AG10803 (cell line): ENCODE results near the gene KIAA1191.
"Not testable (repeated sequence)": the region's sequence is repeated elsewhere in the genome, so short reads cannot be mapped to it uniquely, and the experiment has no call there.

ENCODE experiments used
- DNase-seq: peaks from one replicate; pipeline ENCODE4 v3.0.0; 2010; ENCODE audit warnings: low read depth
- H3K4me3 ChIP-seq: 2 replicates; pipeline ENCODE4 v1.5.1; 2011; ENCODE audit warnings: mild to moderate bottlenecking, low read length, control low read depth
- CTCF ChIP-seq: conservative IDR thresholded peaks from 2 replicates; pipeline ENCODE4 v1.5.1; 2011; ENCODE audit warnings: mild to moderate bottlenecking, low read length, control low read depth, inconsistent platforms

KIAA1191 gene

GRCh38 chr5:176337913-176338312, 23.7 kb downstream of the KIAA1191 start:
- no peak overlapping the region for H3K4me3 ChIP-seq
- no peak for TF ChIP-seq CTCF
- DNase-seq = no peak

- DNase-seq = no peak
- no peak overlapping the region for H3K4me3 ChIP-seq
- no peak for TF ChIP-seq CTCF
These were observed 27.4 kb downstream of the KIAA1191 start for GRCh38 chr5:176334031-176334770.

GRCh38 chr5:176320577-176320976, 41.0 kb downstream of the KIAA1191 start:
- no peak for TF ChIP-seq CTCF
- H3K4me3 ChIP-seq = no peak overlapping the region

GRCh38 chr5:176319827-176320554, 41.6 kb downstream of the KIAA1191 start:
- H3K4me3 ChIP-seq = no peak overlapping the region
- peak; percentile 11 for DNase-seq
- TF ChIP-seq CTCF = peak; percentile 35

More at GRCh38 chr5:176320577-176320976, 41.0 kb downstream of the KIAA1191 start:
- no peak for DNase-seq

GRCh38 chr5:176317534-176318374, 43.8 kb downstream of the KIAA1191 start:
- DNase-seq = no peak
- H3K4me3 ChIP-seq = no peak overlapping the region
- TF ChIP-seq CTCF = no peak

GRCh38 chr5:176305356-176305755, 56.2 kb downstream of the KIAA1191 start:
- DNase-seq, H3K4me3 ChIP-seq: not testable (repeated sequence)
